Activated naive CD4-positive, alpha-beta T cell treated with anti-CD3 and anti-CD28 coated beads, Interleukin-2, amount 10 ng/mL, durations not matched to agents 7 days and 5 days (primary cell): Measurements from ENCODE around the gene CAND2.

ENCODE experiments used
- CTCF ChIA-PET: fragments of 350-600 bp; sonication (Branson Sonifier 250); formaldehyde crosslinking; loops from one replicate; lab custom pipeline; 2021; ENCODE audit warnings: antibody characterized with exemption; lab: Charles Lee
- DNase-seq: peaks from one replicate; pipeline ENCODE4 v3.0.0-alpha.2; 2020
- H3K27ac Mint-ChIP-seq: one replicate; pipeline ENCODE4 v1.8.0; 2021; ENCODE audit warnings: mild to moderate bottlenecking, moderate library complexity, mixed read lengths
- H3K27me3 Mint-ChIP-seq: one replicate; pipeline ENCODE4 v1.8.0; 2021; ENCODE audit warnings: mild to moderate bottlenecking, mixed read lengths
- H3K36me3 Mint-ChIP-seq: one replicate; pipeline ENCODE4 v1.8.0; 2021; ENCODE audit warnings: mixed read lengths
- H3K4me1 Mint-ChIP-seq: one replicate; pipeline ENCODE4 v1.8.0; 2021; ENCODE audit warnings: mixed read lengths
- H3K4me3 Mint-ChIP-seq: one replicate; pipeline ENCODE4 v1.8.0; 2021; ENCODE audit warnings: mild to moderate bottlenecking, moderate library complexity, mixed read lengths
- H3K9me3 Mint-ChIP-seq: one replicate; pipeline ENCODE4 v1.8.0; 2021; ENCODE audit warnings: mixed read lengths

Gene CAND2

GRCh38 chr3:12856626-12857025 is 60.1 kb downstream of the CAND2 start:
- Mint-ChIP-seq H3K4me1 (no peaks in the 10 kb centered on the region), H3K27me3 (peaks cover 67% of the 10 kb centered on the region), H3K4me3 (no peak overlapping the region), H3K27ac (no peak overlapping the region), H3K9me3 (no peaks in the 10 kb centered on the region), H3K36me3 (no peaks in the 10 kb centered on the region)
- DNase-seq, result no peak
- CTCF ChIA-PET, result no interaction called here

GRCh38 chr3:12859840-12860239 is 63.4 kb downstream of the CAND2 start:
- CTCF ChIA-PET, result no interaction called here
- Mint-ChIP-seq H3K27ac (no peak overlapping the region), H3K27me3 (peaks cover 53% of the 10 kb centered on the region), H3K4me3 (no peak overlapping the region), H3K4me1 (no peaks in the 10 kb centered on the region), H3K9me3 (no peaks in the 10 kb centered on the region), H3K36me3 (no peaks in the 10 kb centered on the region)
- no peak for DNase-seq

- CTCF ChIA-PET, result no interaction called here
- DNase-seq, result no peak
- H3K4me1 Mint-ChIP-seq, result no peaks in the 10 kb centered on the region
- H3K9me3 Mint-ChIP-seq, result peaks cover 9% of the 10 kb centered on the region
- H3K27me3 Mint-ChIP-seq, result peaks cover 49% of the 10 kb centered on the region
- H3K36me3 Mint-ChIP-seq, result no peaks in the 10 kb centered on the region
- H3K27ac Mint-ChIP-seq, result no peak overlapping the region
- no peak overlapping the region for H3K4me3 Mint-ChIP-seq
Observed at GRCh38 chr3:12861611-12862010, 65.1 kb downstream of the CAND2 start.

GRCh38 chr3:12862387-12862786 is 65.9 kb downstream of the CAND2 start:
- Mint-ChIP-seq H3K36me3 (no peaks in the 10 kb centered on the region), H3K27ac (no peak overlapping the region), H3K27me3 (peaks cover 54% of the 10 kb centered on the region), H3K4me1 (no peaks in the 10 kb centered on the region), H3K4me3 (no peak overlapping the region), H3K9me3 (peaks cover 9% of the 10 kb centered on the region)
- CTCF ChIA-PET, result no interaction called here
- no peak for DNase-seq

GRCh38 chr3:12865271-12865670 is 68.8 kb downstream of the CAND2 start:
- peaks cover 9% of the 10 kb centered on the region for H3K9me3 Mint-ChIP-seq
- peaks cover 8% of the 10 kb centered on the region for H3K4me1 Mint-ChIP-seq
- H3K27me3 Mint-ChIP-seq, result peaks cover 60% of the 10 kb centered on the region
- no peaks in the 10 kb centered on the region for H3K36me3 Mint-ChIP-seq
- CTCF ChIA-PET, result interaction anchor here (0.7 to 7.0 kb wide), 2 partner anchors 25 to 54 kb away, joined by 3 to 70 read pairs; no protein-coding TSS in a partner anchor
- DNase-seq, result no peak
- H3K27ac Mint-ChIP-seq, result no peak overlapping the region
- no peak overlapping the region for H3K4me3 Mint-ChIP-seq

GRCh38 chr3:12866836-12867235 is 70.4 kb downstream of the CAND2 start:
- Mint-ChIP-seq H3K27ac (no peak overlapping the region), H3K9me3 (peaks cover 9% of the 10 kb centered on the region), H3K4me3 (no peak overlapping the region), H3K36me3 (no peaks in the 10 kb centered on the region), H3K27me3 (peaks cover 69% of the 10 kb centered on the region), H3K4me1 (peaks cover 11% of the 10 kb centered on the region)
- no peak for DNase-seq
- CTCF ChIA-PET, result interaction anchor here (1.1 to 7.0 kb wide), 2 partner anchors 24 to 41 kb away, joined by 3 to 70 read pairs; no protein-coding TSS in a partner anchor

- Mint-ChIP-seq H3K27me3 (peaks cover 79% of the 10 kb centered on the region), H3K9me3 (peaks cover 9% of the 10 kb centered on the region), H3K4me1 (peaks cover 11% of the 10 kb centered on the region), H3K4me3 (peak overlapping the region; percentile 56), H3K27ac (no peak overlapping the region), H3K36me3 (no peaks in the 10 kb centered on the region)
- DNase-seq, result peak; percentile 66
- CTCF ChIA-PET, result interaction anchor here (0.9 to 7.0 kb wide), 11 partner anchors 9 to 127 kb away, joined by 3 to 70 read pairs (median 4); no protein-coding TSS in a partner anchor
Observed at GRCh38 chr3:12868039-12869034, 71.9 kb downstream of the CAND2 start.

- H3K4me1 Mint-ChIP-seq, result peaks cover 11% of the 10 kb centered on the region
- peak; percentile 53 for DNase-seq
- H3K4me3 Mint-ChIP-seq, result no peak overlapping the region
- CTCF ChIA-PET, result interaction anchor here (1.6 to 7.0 kb wide), 4 partner anchors 21 to 119 kb away, joined by 3 to 70 read pairs (median 6); no protein-coding TSS in a partner anchor
- peaks cover 9% of the 10 kb centered on the region for H3K9me3 Mint-ChIP-seq
- no peaks in the 10 kb centered on the region for H3K36me3 Mint-ChIP-seq
- H3K27ac Mint-ChIP-seq, result no peak overlapping the region
- peaks cover 81% of the 10 kb centered on the region for H3K27me3 Mint-ChIP-seq
Observed at GRCh38 chr3:12869035-12869621, 72.6 kb downstream of the CAND2 start.

GRCh38 chr3:12870942-12871341 is 74.5 kb downstream of the CAND2 start:
- peak; percentile 32 for DNase-seq
- CTCF ChIA-PET, result interaction anchor here (1.9 to 7.0 kb wide), 2 partner anchors 20 to 113 kb away, joined by 7 to 70 read pairs; no protein-coding TSS in a partner anchor
- Mint-ChIP-seq H3K9me3 (no peaks in the 10 kb centered on the region), H3K4me3 (no peak overlapping the region), H3K27ac (no peak overlapping the region), H3K36me3 (no peaks in the 10 kb centered on the region), H3K4me1 (peaks cover 11% of the 10 kb centered on the region), H3K27me3 (peaks cover 88% of the 10 kb centered on the region)

- peaks cover 92% of the 10 kb centered on the region for H3K27me3 Mint-ChIP-seq
- no peak overlapping the region for H3K27ac Mint-ChIP-seq
- no peak overlapping the region for H3K4me3 Mint-ChIP-seq
- DNase-seq, result no peak
- H3K36me3 Mint-ChIP-seq, result no peaks in the 10 kb centered on the region
- peaks cover 11% of the 10 kb centered on the region for H3K4me1 Mint-ChIP-seq
- CTCF ChIA-PET, result interaction anchor here (7.0 kb wide), 1 partner anchor 19 kb away, joined by 70 read pairs; no protein-coding TSS in a partner anchor
- no peaks in the 10 kb centered on the region for H3K9me3 Mint-ChIP-seq
Observed at GRCh38 chr3:12871404-12871983, 75.0 kb downstream of the CAND2 start.

- CTCF ChIA-PET, result interaction anchor here (1.0 to 4.6 kb wide), 4 partner anchors 8 to 22 kb away, joined by 3 to 23 read pairs (median 5); no protein-coding TSS in a partner anchor
- no peak overlapping the region for H3K4me3 Mint-ChIP-seq
Observed at GRCh38 chr3:12875857-12876836, 79.7 kb downstream of the CAND2 start.

GRCh38 chr3:12877040-12877439 is 80.6 kb downstream of the CAND2 start:
- CTCF ChIA-PET, result interaction anchor here (1.0 to 4.6 kb wide), 4 partner anchors 9 to 67 kb away, joined by 3 to 23 read pairs (median 5); no protein-coding TSS in a partner anchor
- Mint-ChIP-seq H3K9me3 (no peaks in the 10 kb centered on the region), H3K4me1 (no peaks in the 10 kb centered on the region), H3K36me3 (no peaks in the 10 kb centered on the region), H3K27me3 (peaks cover 78% of the 10 kb centered on the region), H3K4me3 (no peak overlapping the region), H3K27ac (peak overlapping the region; percentile 37)
- no peak for DNase-seq

More at GRCh38 chr3:12875857-12876836, 79.7 kb downstream of the CAND2 start:
- Mint-ChIP-seq H3K36me3 (no peaks in the 10 kb centered on the region), H3K27ac (no peak overlapping the region), H3K9me3 (no peaks in the 10 kb centered on the region), H3K27me3 (peaks cover 84% of the 10 kb centered on the region), H3K4me1 (no peaks in the 10 kb centered on the region)
- peak; percentile 35 for DNase-seq

- CTCF ChIA-PET, result interaction anchor here (1.0 to 4.6 kb wide), 3 partner anchors 10 to 68 kb away, joined by 3 to 23 read pairs (median 7); no protein-coding TSS in a partner anchor
- peak overlapping the region; percentile 14 for H3K27ac Mint-ChIP-seq
- no peak overlapping the region for H3K4me3 Mint-ChIP-seq
- DNase-seq, result no peak
- no peaks in the 10 kb centered on the region for H3K36me3 Mint-ChIP-seq
- H3K9me3 Mint-ChIP-seq, result no peaks in the 10 kb centered on the region
- no peaks in the 10 kb centered on the region for H3K4me1 Mint-ChIP-seq
- peaks cover 72% of the 10 kb centered on the region for H3K27me3 Mint-ChIP-seq
Observed at GRCh38 chr3:12878141-12878574, 81.7 kb downstream of the CAND2 start.
